ENCODE measurements around the gene DAZAP1.
"Not testable (repeated sequence)": the region's sequence is repeated elsewhere in the genome, so short reads cannot be mapped to it uniquely, and the experiment has no call there.

DAZAP1 gene

GRCh38 chr19:1473085-1473851 lies 65.9 kb downstream of the DAZAP1 start:
- Histone ChIP-seq H3K4me3 (ENCODE audit: insufficient read length, low read depth) (no peak overlapping the region), H3K9ac (ENCODE audit: insufficient read length, low read depth) (no peak overlapping the region), H3K36me3 (ENCODE audit: insufficient read depth, insufficient read length, low read length) (peaks cover 41% of the 10 kb centered on the region), H3K27me3 (ENCODE audit: insufficient read depth, insufficient read length) (peaks cover 25% of the 10 kb centered on the region), H3K4me1 (ENCODE audit: insufficient read depth, insufficient read length) (peaks cover 35% of the 10 kb centered on the region), H3K9me3 (ENCODE audit: insufficient read depth, low read length) (no peaks in the 10 kb centered on the region)
- DNase-seq (ENCODE audit: low read depth, low spot score), result no peak
- TF ChIP-seq ZNF274 (IDR thresholded peaks at IDR 0.05; ENCODE audit: low read depth, low read length) (no peak), YY1 (IDR thresholded peaks at IDR 0.05; ENCODE audit: insufficient read depth, insufficient read length) (no peak), SUZ12 (IDR thresholded peaks at IDR 0.05; ENCODE audit: extremely low read depth, insufficient read depth, insufficient read length) (no peak)

DNA sequence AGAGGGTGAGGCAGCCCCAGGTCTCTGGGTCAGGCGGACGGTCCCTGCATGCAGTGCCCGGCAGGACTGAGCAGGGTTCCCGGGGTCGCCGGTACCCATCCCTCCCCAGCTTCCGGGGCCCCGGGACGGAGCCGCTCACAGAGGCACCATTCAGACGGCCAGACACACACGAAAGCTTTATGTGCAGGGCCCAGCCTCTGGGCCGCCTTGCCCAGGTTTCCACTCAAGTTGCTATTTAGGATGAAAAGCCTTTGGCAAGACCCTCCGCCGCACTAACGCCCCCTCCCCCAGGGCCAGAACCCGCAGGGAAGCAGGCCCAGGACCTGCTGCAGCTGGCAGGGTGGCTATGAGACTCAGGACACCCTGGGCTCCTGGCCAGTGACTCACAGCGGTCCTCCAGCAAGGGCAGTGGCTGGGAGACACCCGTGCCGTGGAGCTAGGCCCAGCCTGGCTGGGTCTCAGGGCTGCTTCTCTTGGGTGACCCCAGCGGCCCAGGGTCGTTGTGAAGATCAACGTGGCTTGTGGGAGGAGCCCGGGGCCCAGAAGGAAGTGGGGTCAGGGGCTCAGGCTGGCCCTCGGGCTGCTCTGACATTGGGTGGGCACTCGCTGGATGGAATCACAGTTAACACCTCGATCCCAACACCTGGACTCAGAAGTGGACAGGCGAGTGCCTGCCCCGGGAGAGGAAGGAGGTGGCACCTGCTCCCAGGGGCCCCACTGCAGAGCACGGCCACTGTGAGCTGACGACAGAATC lies 66.8 kb downstream of the DAZAP1 start:
- Histone ChIP-seq H3K27me3 (ENCODE audit: insufficient read depth, insufficient read length) (peaks cover 15% of the 10 kb centered on the region), H3K36me3 (ENCODE audit: insufficient read depth, insufficient read length, low read length) (peaks cover 41% of the 10 kb centered on the region), H3K9ac (ENCODE audit: insufficient read length, low read depth) (peak overlapping the region; percentile 32), H3K9me3 (ENCODE audit: insufficient read depth, low read length) (no peaks in the 10 kb centered on the region), H3K4me3 (ENCODE audit: insufficient read length, low read depth) (no peak overlapping the region), H3K4me1 (ENCODE audit: insufficient read depth, insufficient read length) (peaks cover 31% of the 10 kb centered on the region)
- TF ChIP-seq SUZ12 (IDR thresholded peaks at IDR 0.05; ENCODE audit: extremely low read depth, insufficient read depth, insufficient read length), result no peak
- TF ChIP-seq YY1 (IDR thresholded peaks at IDR 0.05; ENCODE audit: insufficient read depth, insufficient read length), result no peak
- no peak for TF ChIP-seq ZNF274 (IDR thresholded peaks at IDR 0.05; ENCODE audit: low read depth, low read length)
- DNase-seq (ENCODE audit: low read depth, low spot score), result no peak

DNA sequence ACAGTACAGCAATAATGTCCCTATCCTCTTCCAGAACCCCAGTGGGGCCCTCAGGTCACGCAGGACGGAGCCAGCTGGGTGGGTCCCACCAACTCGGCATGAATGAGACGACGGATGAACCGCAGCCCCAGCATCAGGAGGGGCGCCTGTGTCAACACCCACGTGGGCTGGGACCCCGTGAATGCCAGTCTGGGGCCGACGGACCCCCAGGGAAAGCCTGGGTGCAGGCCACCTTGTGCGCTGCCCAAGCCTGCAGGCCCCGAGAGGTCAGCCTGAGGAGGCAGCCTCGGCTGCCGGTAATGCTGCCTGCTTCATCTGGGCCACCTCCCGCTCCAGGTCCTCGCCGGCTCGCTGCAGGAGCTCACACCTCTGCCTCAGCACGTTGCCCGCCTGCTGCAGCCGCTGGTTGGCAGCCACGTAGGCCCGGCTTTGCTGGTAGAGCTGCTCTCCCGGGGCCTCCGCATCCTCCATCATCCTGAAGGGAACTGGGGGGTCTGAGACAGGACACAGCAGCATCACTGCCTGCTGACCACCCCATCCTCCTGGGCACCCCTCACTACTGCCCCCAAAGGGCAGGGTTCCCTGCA lies 67.5 kb downstream of the DAZAP1 start:
- Histone ChIP-seq H3K4me3 (ENCODE audit: insufficient read length, low read depth) (no peak overlapping the region), H3K4me1 (ENCODE audit: insufficient read depth, insufficient read length) (peaks cover 31% of the 10 kb centered on the region), H3K9ac (ENCODE audit: insufficient read length, low read depth) (peak overlapping the region; percentile 32), H3K36me3 (ENCODE audit: insufficient read depth, insufficient read length, low read length) (peaks cover 41% of the 10 kb centered on the region), H3K9me3 (ENCODE audit: insufficient read depth, low read length) (no peaks in the 10 kb centered on the region), H3K27me3 (ENCODE audit: insufficient read depth, insufficient read length) (peaks cover 10% of the 10 kb centered on the region)
- TF ChIP-seq SUZ12 (IDR thresholded peaks at IDR 0.05; ENCODE audit: extremely low read depth, insufficient read depth, insufficient read length), result no peak
- TF ChIP-seq ZNF274 (IDR thresholded peaks at IDR 0.05; ENCODE audit: low read depth, low read length), result no peak
- no peak for TF ChIP-seq YY1 (IDR thresholded peaks at IDR 0.05; ENCODE audit: insufficient read depth, insufficient read length)
- DNase-seq (ENCODE audit: low read depth, low spot score), result no peak

DNA sequence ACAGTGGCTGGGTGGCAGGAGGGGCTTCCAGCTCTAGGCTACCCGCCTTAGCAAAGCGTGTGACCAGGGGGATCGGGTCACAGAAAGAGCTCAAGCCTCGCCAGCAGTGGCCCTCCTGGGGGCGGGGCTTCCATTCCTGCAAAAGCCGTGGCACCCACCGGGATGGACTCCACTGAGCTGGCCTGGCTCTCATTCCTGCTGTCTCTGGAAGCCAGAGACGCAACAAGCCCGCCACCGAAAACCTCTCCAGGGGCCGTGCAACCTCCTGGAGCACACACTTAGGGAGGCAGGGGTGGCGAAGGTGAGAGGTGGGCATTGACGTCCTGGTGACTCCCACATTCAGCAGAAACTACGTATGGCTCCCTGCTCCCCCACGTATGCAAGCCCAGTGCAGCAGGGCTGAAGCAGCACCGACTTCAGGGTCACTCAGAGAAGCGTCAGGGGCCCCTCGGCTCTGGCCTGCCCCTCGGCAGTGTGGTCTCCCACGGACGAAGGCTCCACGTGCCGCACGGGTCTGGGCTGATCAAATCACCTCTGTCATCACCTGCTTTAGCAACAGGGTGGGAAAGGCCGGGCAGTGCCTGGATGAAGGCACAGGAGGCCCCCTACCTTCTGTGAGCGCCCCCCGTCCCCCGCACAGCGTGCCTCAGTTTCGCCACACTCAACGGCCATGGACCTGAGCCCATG lies 68.5 kb downstream of the DAZAP1 start:
- Histone ChIP-seq H3K27me3 (ENCODE audit: insufficient read depth, insufficient read length) (peaks cover 8% of the 10 kb centered on the region), H3K36me3 (ENCODE audit: insufficient read depth, insufficient read length, low read length) (peaks cover 41% of the 10 kb centered on the region), H3K4me1 (ENCODE audit: insufficient read depth, insufficient read length) (peaks cover 28% of the 10 kb centered on the region), H3K9me3 (ENCODE audit: insufficient read depth, low read length) (no peaks in the 10 kb centered on the region), H3K4me3 (ENCODE audit: insufficient read length, low read depth) (no peak overlapping the region), H3K9ac (ENCODE audit: insufficient read length, low read depth) (peak overlapping the region; percentile 50)
- no peak for TF ChIP-seq SUZ12 (IDR thresholded peaks at IDR 0.05; ENCODE audit: extremely low read depth, insufficient read depth, insufficient read length)
- no peak for TF ChIP-seq YY1 (IDR thresholded peaks at IDR 0.05; ENCODE audit: insufficient read depth, insufficient read length)
- DNase-seq (ENCODE audit: low read depth, low spot score), result no peak

DNA sequence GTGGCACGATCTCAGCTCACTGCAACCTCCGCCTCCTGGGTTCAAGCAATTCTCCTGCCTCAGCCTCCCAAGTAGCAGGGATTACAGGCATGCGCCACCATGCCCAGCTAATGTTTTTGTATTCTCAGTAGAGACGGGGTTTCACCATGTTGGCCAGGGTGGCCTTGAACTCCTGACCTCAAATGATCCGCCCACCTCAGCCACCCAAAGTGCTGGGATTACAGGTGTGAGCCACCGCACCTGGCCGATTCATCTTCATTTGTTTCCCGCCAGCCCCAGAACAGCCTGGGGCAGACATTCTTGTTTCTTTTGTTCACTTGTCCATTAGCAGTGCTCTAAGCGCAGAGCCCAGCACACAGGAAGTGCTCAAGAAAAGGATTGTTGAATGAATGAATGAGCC lies 69.7 kb downstream of the DAZAP1 start:
- not testable (repeated sequence) for H3K27me3 ChIP-seq (ENCODE audit: insufficient read depth, insufficient read length); DNase-seq (ENCODE audit: low read depth, low spot score); H3K9me3 ChIP-seq (ENCODE audit: insufficient read depth, low read length); H3K9ac ChIP-seq (ENCODE audit: insufficient read length, low read depth); H3K4me3 ChIP-seq (ENCODE audit: insufficient read length, low read depth)
- peaks cover 41% of the 10 kb centered on the region for H3K36me3 ChIP-seq (ENCODE audit: insufficient read depth, insufficient read length, low read length)
- peaks cover 23% of the 10 kb centered on the region for H3K4me1 ChIP-seq (ENCODE audit: insufficient read depth, insufficient read length)

GRCh38 chr19:1478934-1479707 lies 71.7 kb downstream of the DAZAP1 start, which contains the start of gene C19orf25:
C19orf25 (minus strand) TSS chr19:1479215; CDS start chr19:1478903, 312 bp downstream.
- Histone ChIP-seq H3K4me1 (ENCODE audit: insufficient read depth, insufficient read length) (peaks cover 19% of the 10 kb centered on the region), H3K36me3 (ENCODE audit: insufficient read depth, insufficient read length, low read length) (peaks cover 34% of the 10 kb centered on the region), H3K4me3 (ENCODE audit: insufficient read length, low read depth) (peak within 1 kb of the TSS; percentile 94), H3K27me3 (ENCODE audit: insufficient read depth, insufficient read length) (no peaks in the 10 kb centered on the region), H3K9ac (ENCODE audit: insufficient read length, low read depth) (peak within 1 kb of the TSS; percentile 95), H3K9me3 (ENCODE audit: insufficient read depth, low read length) (no peaks in the 10 kb centered on the region)
- DNase-seq (ENCODE audit: low read depth, low spot score), result peak; percentile 94
- TF ChIP-seq ZNF274 (IDR thresholded peaks at IDR 0.05; ENCODE audit: low read depth, low read length), result no peak
- TF ChIP-seq YY1 (IDR thresholded peaks at IDR 0.05; ENCODE audit: insufficient read depth, insufficient read length), result no peak
- TF ChIP-seq SUZ12 (IDR thresholded peaks at IDR 0.05; ENCODE audit: extremely low read depth, insufficient read depth, insufficient read length), result no peak
